Activated CD4-positive, CD25-positive, alpha-beta regulatory T cell (primary cell): ENCODE results near the gene NPB.

Source experiments
- DNase-seq, 4 experiments: peaks; one replicate each; lab custom pipeline; 2025; lab: John Stamatoyannopoulos, UW

NPB gene

GRCh38 chr17:81898885-81899284 is 3.2 kb upstream of the NPB start:
- DNase-seq, result no peak

GRCh38 chr17:81899514-81900166 is 2.4 kb upstream of the NPB start:
- no peak for DNase-seq

- DNase-seq, result no peak
Observed at GRCh38 chr17:81900181-81900820, 1.7 kb upstream of the NPB start.

- no peak for DNase-seq
Observed at GRCh38 chr17:81901167-81902022, 643 bp upstream of the NPB start.

- no peak for DNase-seq
Observed at GRCh38 chr17:81902653-81903414, 796 bp downstream of the NPB start.

- DNase-seq, result no peak
Observed at GRCh38 chr17:81903415-81903831, 1.4 kb downstream of the NPB start.

GRCh38 chr17:81903896-81904599 is 2.0 kb downstream of the NPB start:
- no peak for DNase-seq

- DNase-seq, result no peak
Observed at GRCh38 chr17:81904600-81905423, 2.8 kb downstream of the NPB start.

GRCh38 chr17:81905424-81905875 is 3.4 kb downstream of the NPB start:
- no peak for DNase-seq

- no peak for DNase-seq
Observed at GRCh38 chr17:81905993-81906392, 4.0 kb downstream of the NPB start.

- no peak for DNase-seq
Observed at GRCh38 chr17:81906476-81907218, 4.6 kb downstream of the NPB start.

- no peak for DNase-seq
Observed at GRCh38 chr17:81907219-81908145, 5.4 kb downstream of the NPB start.

- DNase-seq, result no peak
Observed at GRCh38 chr17:81908793-81909192, 6.8 kb downstream of the NPB start.

- no peak for DNase-seq
Observed at GRCh38 chr17:81909231-81909630, 7.2 kb downstream of the NPB start.

GRCh38 chr17:81909966-81910839 is 8.2 kb downstream of the NPB start:
- no peak for DNase-seq

GRCh38 chr17:81910840-81911276 is 8.8 kb downstream of the NPB start:
- no peak for DNase-seq

GRCh38 chr17:81911277-81911961 is 9.4 kb downstream of the NPB start, which contains the start of gene PCYT2:
Gene PCYT2, minus strand, starts transcription at chr17:81911399. Its CDS starts 44 bp downstream, at chr17:81911355.
- DNase-seq, result peak; percentile 81 to 91 (median 86)
